ENCODE data around the gene SLC17A6.

SLC17A6 gene

GRCh38 chr11:22390283-22390655 lies 52.1 kb downstream of the SLC17A6 start:
- no peak for TF ChIP-seq CTCF (IDR thresholded peaks at IDR 0.05; ENCODE audit: extremely low read depth, missing control alignments)
- no peak for DNase-seq (ENCODE audit: low spot score)

- TF ChIP-seq CTCF (IDR thresholded peaks at IDR 0.05; ENCODE audit: extremely low read depth, missing control alignments) = no peak
- DNase-seq (ENCODE audit: low spot score) = no peak
Observed at GRCh38 chr11:22392561-22392960, 54.4 kb downstream of the SLC17A6 start.

GRCh38 chr11:22405377-22405776 lies 67.2 kb downstream of the SLC17A6 start:
- TF ChIP-seq CTCF (IDR thresholded peaks at IDR 0.05; ENCODE audit: extremely low read depth, missing control alignments) = no peak
- no peak for DNase-seq (ENCODE audit: low spot score)

- no peak for TF ChIP-seq CTCF (IDR thresholded peaks at IDR 0.05; ENCODE audit: extremely low read depth, missing control alignments)
- no peak for DNase-seq (ENCODE audit: low spot score)
Observed at GRCh38 chr11:22407267-22407666, 69.1 kb downstream of the SLC17A6 start.

- TF ChIP-seq CTCF (IDR thresholded peaks at IDR 0.05; ENCODE audit: extremely low read depth, missing control alignments) = no peak
- DNase-seq (ENCODE audit: low spot score) = no peak
Observed at GRCh38 chr11:22407921-22408320, 69.7 kb downstream of the SLC17A6 start.

GRCh38 chr11:22415476-22415875 lies 77.3 kb downstream of the SLC17A6 start:
- DNase-seq (ENCODE audit: low spot score) = no peak
- no peak for TF ChIP-seq CTCF (IDR thresholded peaks at IDR 0.05; ENCODE audit: extremely low read depth, missing control alignments)

GRCh38 chr11:22416462-22416861 lies 78.3 kb downstream of the SLC17A6 start:
- TF ChIP-seq CTCF (IDR thresholded peaks at IDR 0.05; ENCODE audit: extremely low read depth, missing control alignments) = no peak
- no peak for DNase-seq (ENCODE audit: low spot score)
